Neural cell (in vitro differentiated cells): Measurements from ENCODE around the gene MUSK. TPM values are rescaled to one million over a fixed set of nuclear protein-coding genes. Genes with fewer than 3 reads are reported as not detected.

Experiments used
- H2AFZ ChIP-seq: fragments of 200-600, 300-800 bp; sonication (generic), shearing (Covaris generic); 2 replicates; pipeline ENCODE4 v1.6.0; 2014; ENCODE audit warnings: low read depth, mild to moderate bottlenecking, antibody characterized with exemption, low read length, moderate library complexity
- H3F3A ChIP-seq: fragments of 200-600 bp; shearing (Covaris generic); 2 replicates; pipeline ENCODE4 v1.6.1; 2016; ENCODE audit warnings: mild to moderate bottlenecking, moderate library complexity, mixed read lengths, antibody characterized with exemption, low read length; ENCODE audit not compliant: insufficient read depth, poor library complexity, severe bottlenecking
- H3K27ac ChIP-seq: fragments of 200-600, 300-800 bp; sonication (generic), shearing (Covaris generic); 2 replicates; pipeline ENCODE4 v1.5.1; 2014; ENCODE audit warnings: mild to moderate bottlenecking, low read length, moderate library complexity
- H3K27me3 ChIP-seq: fragments of 300-800, 200-600 bp; sonication (generic), shearing (Covaris generic); 2 replicates; pipeline ENCODE4 v1.6.0; 2014; ENCODE audit warnings: mild to moderate bottlenecking, low read depth, low read length, moderate library complexity; ENCODE audit not compliant: insufficient read depth
- H3K36me3 ChIP-seq: fragments of 300-800, 200-600 bp; sonication (generic), shearing (Covaris generic); 2 replicates; pipeline ENCODE4 v1.5.1; 2014; ENCODE audit warnings: mild to moderate bottlenecking, antibody characterized with exemption, low read length, moderate library complexity; ENCODE audit not compliant: insufficient read depth
- H3K4me2 ChIP-seq: fragments of 300-800, 200-600 bp; sonication (generic), shearing (Covaris generic); 2 replicates; pipeline ENCODE4 v1.6.0; 2014; ENCODE audit warnings: mild to moderate bottlenecking, low read length
- H3K4me3 ChIP-seq: fragments of 300-800, 200-600 bp; sonication (generic), shearing (Covaris generic); 2 replicates; pipeline ENCODE4 v1.5.1; 2014; ENCODE audit warnings: mild to moderate bottlenecking, low read length, moderate library complexity
- H3K79me2 ChIP-seq: fragments of 200-600 bp; shearing (Covaris generic); replicated peaks from 2 replicates; pipeline ENCODE4 v1.6.0; 2014; ENCODE audit warnings: mild to moderate bottlenecking, low read length, moderate library complexity; ENCODE audit not compliant: insufficient read depth
- H3K9ac ChIP-seq: fragments of 300-800, 200-600 bp; sonication (generic), shearing (Covaris generic); 2 replicates; pipeline ENCODE4 v1.6.1; 2016; ENCODE audit warnings: mild to moderate bottlenecking, low read length, mixed read lengths
- H3K9me2 ChIP-seq: fragments of 200-600 bp; shearing (Covaris generic); 2 replicates; pipeline ENCODE4 v1.6.1; 2016; ENCODE audit warnings: mild to moderate bottlenecking, low read length, mixed read lengths; ENCODE audit not compliant: insufficient read depth
- H3K9me3 ChIP-seq: fragments of 200-600, 300-800 bp; sonication (generic), shearing (Covaris generic); 2 replicates; pipeline ENCODE4 v1.6.1; 2016; ENCODE audit warnings: mild to moderate bottlenecking, mixed run types, low read length, moderate library complexity, mixed read lengths
- H4K20me1 ChIP-seq: fragments of 200-600 bp; shearing (Covaris generic); 2 replicates; pipeline ENCODE4 v1.6.1; 2016; ENCODE audit warnings: mild to moderate bottlenecking, mixed run types; ENCODE audit not compliant: insufficient read depth
- CTCF ChIP-seq: fragments of 450-650 bp; IDR thresholded peaks from 2 replicates; pipeline ENCODE4 v1.5.1; 2014; ENCODE audit warnings: antibody characterized with exemption, mild to moderate bottlenecking, moderate library complexity; ENCODE audit not compliant: poor library complexity, severe bottlenecking
- EP300 ChIP-seq: fragments of 450-650 bp; conservative IDR thresholded peaks from 2 replicates; pipeline ENCODE4 v1.6.1; 2014; ENCODE audit warnings: antibody characterized with exemption, mild to moderate bottlenecking, moderate library complexity; ENCODE audit not compliant: poor library complexity, severe bottlenecking
- EZH2 ChIP-seq: fragments of 200-600, 300-800 bp; shearing (Covaris generic), sonication (generic); IDR thresholded peaks from 2 replicates; pipeline ENCODE4 v1.6.1; 2014; ENCODE audit warnings: antibody characterized with exemption, low read length, borderline replicate concordance, mild to moderate bottlenecking; ENCODE audit not compliant: insufficient read depth, poor library complexity, severe bottlenecking
- MXI1 ChIP-seq: fragments of 450-650 bp; conservative IDR thresholded peaks from 2 replicates; pipeline ENCODE4 v1.6.1; 2014; ENCODE audit warnings: antibody characterized with exemption, mild to moderate bottlenecking; ENCODE audit not compliant: poor library complexity, severe bottlenecking
- POLR2AphosphoS5 ChIP-seq: IDR thresholded peaks from 2 replicates; pipeline ENCODE4 v1.6.1; 2012
- RAD21 ChIP-seq: fragments of 450-650 bp; conservative IDR thresholded peaks from 2 replicates; pipeline ENCODE4 v1.6.1; 2014; ENCODE audit warnings: antibody characterized with exemption, mild to moderate bottlenecking, moderate library complexity
- SMC3 ChIP-seq: fragments of 450-650 bp; conservative IDR thresholded peaks from 2 replicates; pipeline ENCODE4 v1.6.1; 2014; ENCODE audit warnings: antibody characterized with exemption, mild to moderate bottlenecking, moderate library complexity; ENCODE audit not compliant: poor library complexity
- TAF1 ChIP-seq: IDR thresholded peaks from 2 replicates; pipeline ENCODE4 v1.6.1; 2012; ENCODE audit warnings: low read depth
- polyA plus RNA-seq: library from polyadenylated mRNA; depleted of rRNA; stranded (reverse); fragments of >200 nt; gene quantifications from 2 replicates; pipeline ENCODE4 v1.2.3, GENCODE V29; 2014
- TF ChIP-seq, protein P1 (sequence below): IDR thresholded peaks from 2 replicates; pipeline ENCODE4 v1.6.1; 2012; ENCODE audit warnings: borderline replicate concordance

Gene MUSK
- polyA plus RNA-seq, 1 donor from 2014 or later = not detected

- Histone ChIP-seq H3K4me2 (no peak overlapping the region), H3K27ac (no peak overlapping the region), H3K36me3 (no peaks in the 10 kb centered on the region), H3K9ac (no peak overlapping the region), H3K27me3 (no peaks in the 10 kb centered on the region), H3K79me2 (no peaks in the 10 kb centered on the region), H3K9me2 (no peaks in the 10 kb centered on the region), H3F3A (no peaks in the 10 kb centered on the region), H3K4me3 (no peak overlapping the region), H3K9me3 (no peaks in the 10 kb centered on the region), H4K20me1 (no peaks in the 10 kb centered on the region), H2AFZ (no peak overlapping the region)
- no peak for TF ChIP-seq SMC3
- no peak for TF ChIP-seq EP300
- TF ChIP-seq, protein P1, sequence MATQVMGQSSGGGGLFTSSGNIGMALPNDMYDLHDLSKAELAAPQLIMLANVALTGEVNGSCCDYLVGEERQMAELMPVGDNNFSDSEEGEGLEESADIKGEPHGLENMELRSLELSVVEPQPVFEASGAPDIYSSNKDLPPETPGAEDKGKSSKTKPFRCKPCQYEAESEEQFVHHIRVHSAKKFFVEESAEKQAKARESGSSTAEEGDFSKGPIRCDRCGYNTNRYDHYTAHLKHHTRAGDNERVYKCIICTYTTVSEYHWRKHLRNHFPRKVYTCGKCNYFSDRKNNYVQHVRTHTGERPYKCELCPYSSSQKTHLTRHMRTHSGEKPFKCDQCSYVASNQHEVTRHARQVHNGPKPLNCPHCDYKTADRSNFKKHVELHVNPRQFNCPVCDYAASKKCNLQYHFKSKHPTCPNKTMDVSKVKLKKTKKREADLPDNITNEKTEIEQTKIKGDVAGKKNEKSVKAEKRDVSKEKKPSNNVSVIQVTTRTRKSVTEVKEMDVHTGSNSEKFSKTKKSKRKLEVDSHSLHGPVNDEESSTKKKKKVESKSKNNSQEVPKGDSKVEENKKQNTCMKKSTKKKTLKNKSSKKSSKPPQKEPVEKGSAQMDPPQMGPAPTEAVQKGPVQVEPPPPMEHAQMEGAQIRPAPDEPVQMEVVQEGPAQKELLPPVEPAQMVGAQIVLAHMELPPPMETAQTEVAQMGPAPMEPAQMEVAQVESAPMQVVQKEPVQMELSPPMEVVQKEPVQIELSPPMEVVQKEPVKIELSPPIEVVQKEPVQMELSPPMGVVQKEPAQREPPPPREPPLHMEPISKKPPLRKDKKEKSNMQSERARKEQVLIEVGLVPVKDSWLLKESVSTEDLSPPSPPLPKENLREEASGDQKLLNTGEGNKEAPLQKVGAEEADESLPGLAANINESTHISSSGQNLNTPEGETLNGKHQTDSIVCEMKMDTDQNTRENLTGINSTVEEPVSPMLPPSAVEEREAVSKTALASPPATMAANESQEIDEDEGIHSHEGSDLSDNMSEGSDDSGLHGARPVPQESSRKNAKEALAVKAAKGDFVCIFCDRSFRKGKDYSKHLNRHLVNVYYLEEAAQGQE = no peak
- no peak for TF ChIP-seq POLR2AphosphoS5
- no peak for TF ChIP-seq MXI1
Measured at GRCh38 chr9:110620726-110621125, 47.9 kb upstream of the MUSK start.

DNA sequence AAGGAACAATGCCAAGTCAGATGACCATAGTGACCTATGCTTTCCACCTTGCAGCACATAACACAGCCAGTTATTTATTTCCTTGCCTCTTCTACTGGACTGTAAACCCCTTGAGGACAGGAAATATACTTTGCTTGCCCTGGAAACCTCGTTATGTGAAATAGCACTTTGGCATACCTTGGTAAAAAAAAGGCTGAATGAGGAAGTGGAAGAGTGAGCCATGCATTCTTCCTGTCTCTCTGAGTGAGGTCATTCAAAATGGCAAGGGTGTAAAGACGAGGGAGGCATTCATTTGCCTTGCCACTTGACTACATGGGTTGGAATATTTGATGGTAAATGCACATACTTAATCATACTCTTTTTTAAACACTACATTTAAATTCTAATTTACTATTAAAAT, 46.2 kb upstream of the MUSK start:
- Histone ChIP-seq H3F3A (no peaks in the 10 kb centered on the region), H3K4me3 (no peak overlapping the region), H4K20me1 (no peaks in the 10 kb centered on the region), H3K9me2 (no peaks in the 10 kb centered on the region), H2AFZ (no peak overlapping the region), H3K9ac (no peak overlapping the region), H3K4me2 (no peak overlapping the region), H3K9me3 (no peaks in the 10 kb centered on the region), H3K79me2 (no peaks in the 10 kb centered on the region), H3K27ac (no peak overlapping the region), H3K27me3 (no peaks in the 10 kb centered on the region), H3K36me3 (no peaks in the 10 kb centered on the region)
- TF ChIP-seq TAF1 (no peak), CTCF (no peak), EZH2 (no peak), MXI1 (no peak), POLR2AphosphoS5 (no peak), SMC3 (no peak), RAD21 (no peak), EP300 (no peak)
- TF ChIP-seq, protein P1 = no peak
